HG03378 (cell line): ENCODE results near the gene SAMD4A.

Source experiments
- ATAC-seq: cut with Tn5 transposase; IDR thresholded peaks from one replicate; pipeline ENCODE4 v1.9.1; 2021; ENCODE audit warnings: mild to moderate bottlenecking, moderate library complexity; ENCODE audit not compliant: unreplicated experiment

SAMD4A gene, protein sequence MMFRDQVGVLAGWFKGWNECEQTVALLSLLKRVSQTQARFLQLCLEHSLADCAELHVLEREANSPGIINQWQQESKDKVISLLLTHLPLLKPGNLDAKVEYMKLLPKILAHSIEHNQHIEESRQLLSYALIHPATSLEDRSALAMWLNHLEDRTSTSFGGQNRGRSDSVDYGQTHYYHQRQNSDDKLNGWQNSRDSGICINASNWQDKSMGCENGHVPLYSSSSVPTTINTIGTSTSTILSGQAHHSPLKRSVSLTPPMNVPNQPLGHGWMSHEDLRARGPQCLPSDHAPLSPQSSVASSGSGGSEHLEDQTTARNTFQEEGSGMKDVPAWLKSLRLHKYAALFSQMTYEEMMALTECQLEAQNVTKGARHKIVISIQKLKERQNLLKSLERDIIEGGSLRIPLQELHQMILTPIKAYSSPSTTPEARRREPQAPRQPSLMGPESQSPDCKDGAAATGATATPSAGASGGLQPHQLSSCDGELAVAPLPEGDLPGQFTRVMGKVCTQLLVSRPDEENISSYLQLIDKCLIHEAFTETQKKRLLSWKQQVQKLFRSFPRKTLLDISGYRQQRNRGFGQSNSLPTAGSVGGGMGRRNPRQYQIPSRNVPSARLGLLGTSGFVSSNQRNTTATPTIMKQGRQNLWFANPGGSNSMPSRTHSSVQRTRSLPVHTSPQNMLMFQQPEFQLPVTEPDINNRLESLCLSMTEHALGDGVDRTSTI

DNA sequence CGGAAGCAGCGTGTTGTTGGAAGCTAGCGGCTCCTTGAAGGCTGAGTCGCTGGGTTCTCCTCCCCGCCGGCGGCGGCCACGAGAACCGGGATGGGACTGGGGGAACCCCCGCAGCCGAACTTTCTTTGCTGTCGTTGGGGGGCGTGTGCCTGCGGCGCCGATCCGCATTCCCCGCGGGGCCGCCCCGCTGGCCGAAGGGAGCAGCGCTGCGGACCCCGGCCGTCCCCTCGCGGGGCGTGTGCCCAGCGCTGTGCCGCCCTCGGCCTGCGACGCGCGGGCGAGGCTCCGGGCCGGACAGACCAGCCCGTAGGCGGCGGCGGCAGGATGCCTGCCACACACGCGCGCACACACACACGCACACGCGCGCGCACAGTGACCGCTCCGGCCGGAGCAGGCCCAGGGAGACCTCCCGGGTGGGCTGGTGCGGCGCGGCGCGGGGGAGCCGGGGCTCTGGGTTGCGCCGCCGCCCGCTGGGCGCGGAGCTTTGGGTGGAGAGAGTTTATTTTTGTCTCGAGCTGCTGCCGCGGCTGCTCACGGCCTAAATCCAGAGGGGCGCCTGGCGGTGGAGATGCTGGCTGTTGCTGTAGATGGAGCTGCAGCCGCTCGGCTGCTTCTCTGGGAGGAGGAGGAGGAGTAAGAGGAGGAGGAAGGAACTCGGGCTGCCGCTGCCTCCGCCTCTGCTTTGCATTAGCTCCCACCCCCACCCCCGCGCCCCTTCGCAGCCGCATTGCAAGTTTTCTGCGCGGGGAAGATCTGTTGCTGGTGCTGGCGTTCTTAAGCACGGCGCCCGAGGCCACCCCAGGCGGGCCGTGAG is at the start of gene SAMD4A:
TSS of gene SAMD4A (plus strand) at position 719 of the 814 bp plus-strand sequence. CDS start 789 bp downstream, outside the sequence.
- ATAC-seq, result peak; percentile 38

DNA sequence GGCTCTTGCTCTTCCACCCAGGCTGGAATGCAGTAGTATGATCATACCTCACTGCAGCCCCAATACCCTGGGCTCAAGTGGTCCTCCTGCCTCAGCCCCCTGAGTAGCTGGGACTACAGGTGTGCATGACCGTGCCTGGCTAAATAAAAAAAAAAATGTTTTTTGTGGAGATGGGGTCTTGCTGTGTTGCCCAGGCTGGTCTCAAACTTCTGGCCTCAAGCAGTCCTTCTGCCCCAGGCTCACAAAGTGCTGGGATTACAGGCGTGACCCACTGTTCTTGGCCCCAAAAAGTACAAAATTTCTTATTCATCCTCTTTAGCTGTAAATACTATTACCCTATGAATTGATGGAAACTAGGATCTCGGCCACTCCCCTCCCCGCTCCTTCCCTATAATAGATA is 42.5 kb upstream of the SAMD4A start:
- no peak for ATAC-seq

- ATAC-seq, result no peak
Observed at GRCh38 chr14:54528973-54529372, 38.0 kb upstream of the SAMD4A start.

GRCh38 chr14:54529811-54530210 is 37.1 kb upstream of the SAMD4A start:
- no peak for ATAC-seq

GRCh38 chr14:54532111-54533012 is 34.6 kb upstream of the SAMD4A start:
- peak; percentile 91 for ATAC-seq

DNA sequence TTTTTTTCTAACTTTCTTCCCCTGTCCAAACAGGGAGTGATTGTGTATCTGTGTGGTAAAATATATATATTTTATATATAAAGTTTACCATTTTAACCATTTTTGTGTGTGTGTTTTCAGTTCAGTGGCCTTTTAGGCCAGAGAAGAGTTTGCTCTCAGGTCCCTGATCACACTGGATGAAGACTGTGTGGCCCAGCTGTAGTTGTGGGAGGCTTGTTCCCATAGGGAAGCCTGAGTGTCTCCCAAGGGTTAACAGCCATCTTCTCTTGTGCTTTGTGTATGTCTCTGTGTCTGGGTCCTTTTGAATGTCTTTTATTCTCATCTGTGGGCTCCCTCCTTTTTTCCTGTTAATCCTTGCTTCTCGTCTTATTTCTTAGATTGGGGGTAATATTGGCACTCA is 33.8 kb upstream of the SAMD4A start:
- no peak for ATAC-seq

DNA sequence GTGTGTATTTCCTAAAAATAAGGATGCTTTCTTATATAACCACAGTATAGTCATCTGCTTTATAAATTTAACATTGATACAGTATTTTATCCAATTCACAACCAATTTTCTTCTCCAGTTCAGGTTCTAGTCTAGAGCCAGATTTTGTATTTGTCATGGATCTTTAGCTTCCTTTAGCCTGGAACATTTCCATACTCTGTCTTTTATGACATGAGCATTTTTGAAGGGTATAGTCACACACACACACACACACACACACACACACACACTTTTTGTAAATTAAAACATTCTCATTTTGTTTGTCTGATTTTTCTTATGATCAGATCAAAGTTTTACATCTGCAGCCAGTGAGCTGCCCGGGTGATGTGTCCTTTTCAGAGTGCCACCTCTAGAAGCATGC is 31.8 kb upstream of the SAMD4A start:
- no peak for ATAC-seq

DNA sequence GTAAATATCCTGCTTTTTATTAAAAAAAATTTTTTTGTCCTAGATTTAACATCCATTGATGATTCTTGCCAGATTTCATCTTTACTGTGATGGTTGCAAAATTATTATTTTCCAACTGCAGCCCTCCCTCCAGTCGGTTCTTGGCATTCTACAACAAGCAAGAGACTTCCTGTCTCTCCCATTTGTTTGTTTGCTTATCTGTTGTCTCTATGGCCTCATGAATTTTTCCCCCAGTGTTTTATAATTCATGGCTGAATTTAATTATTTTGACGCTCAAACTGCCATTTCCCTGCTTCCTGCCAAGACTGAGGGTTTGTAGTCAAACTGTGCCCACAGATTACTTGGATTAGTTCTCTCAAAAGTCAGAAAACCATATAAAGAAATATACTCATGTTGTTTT is 31.3 kb upstream of the SAMD4A start:
- no peak for ATAC-seq

DNA sequence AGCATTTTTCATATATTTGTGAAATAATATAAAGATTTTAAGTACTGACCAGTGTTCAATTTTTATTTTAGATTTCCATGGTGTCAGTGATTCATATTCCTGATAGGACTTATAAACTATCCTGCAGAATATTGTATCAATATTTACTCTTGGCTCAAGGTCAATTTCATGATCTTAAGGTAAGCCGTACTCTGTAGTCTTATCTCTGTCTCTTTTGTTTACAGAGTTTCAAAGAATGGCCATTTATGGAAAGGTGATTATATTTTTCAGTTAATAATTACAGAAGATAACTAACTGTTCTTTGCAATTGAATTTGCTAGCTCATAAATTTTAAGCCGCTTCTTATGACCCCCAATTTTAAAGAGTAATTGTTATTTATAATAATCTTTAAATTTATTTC is 29.3 kb upstream of the SAMD4A start:
- no peak for ATAC-seq

DNA sequence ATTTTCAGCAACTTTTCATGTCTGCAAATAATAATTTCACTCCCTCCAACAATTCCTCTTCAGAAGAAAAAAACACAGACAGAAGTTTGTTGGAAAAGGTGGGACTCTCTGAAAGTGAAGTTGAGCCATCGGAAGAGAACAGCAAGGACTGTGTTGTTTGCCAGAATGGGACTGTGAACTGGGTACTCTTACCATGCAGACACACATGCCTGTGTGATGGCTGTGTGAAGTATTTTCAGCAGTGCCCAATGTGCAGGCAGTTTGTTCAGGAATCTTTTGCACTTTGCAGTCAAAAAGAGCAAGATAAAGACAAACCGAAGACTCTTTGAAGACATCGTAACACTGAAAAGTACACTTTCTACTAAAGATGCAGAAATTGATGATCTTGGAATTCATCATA is 28.9 kb upstream of the SAMD4A start:
- ATAC-seq, result no peak

- ATAC-seq, result no peak
Observed at GRCh38 chr14:54547583-54547982, 19.3 kb upstream of the SAMD4A start.

- ATAC-seq, result no peak
Observed at GRCh38 chr14:54548491-54548890, 18.4 kb upstream of the SAMD4A start.

- no peak for ATAC-seq
Observed at GRCh38 chr14:54549862-54550261, 17.1 kb upstream of the SAMD4A start.

- ATAC-seq, result no peak
Observed at GRCh38 chr14:54550514-54550913, 16.4 kb upstream of the SAMD4A start.

GRCh38 chr14:54554401-54554800 is 12.5 kb upstream of the SAMD4A start:
- ATAC-seq, result no peak

DNA sequence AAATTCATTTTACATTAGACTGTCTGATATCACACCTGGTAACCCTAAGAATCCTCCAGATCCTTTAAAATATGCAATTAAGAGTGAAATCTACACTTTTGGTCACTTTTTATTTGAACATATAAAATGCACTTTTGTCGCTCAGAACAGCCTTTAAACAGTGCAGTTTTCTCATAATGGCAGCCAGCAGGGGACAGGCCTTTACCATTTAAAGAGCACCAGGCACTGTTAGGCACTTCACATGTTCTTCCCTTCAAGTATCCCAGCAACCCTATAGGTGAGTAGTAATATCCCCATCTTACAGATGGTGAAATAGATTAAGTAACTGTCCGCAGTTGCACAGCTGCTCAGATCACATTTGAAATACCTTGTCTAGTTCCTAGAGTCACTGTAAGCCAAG is 11.3 kb upstream of the SAMD4A start:
- no peak for ATAC-seq

GRCh38 chr14:54556535-54556934 is 10.4 kb upstream of the SAMD4A start:
- ATAC-seq, result no peak

GRCh38 chr14:54562334-54562733 is 4.6 kb upstream of the SAMD4A start:
- no peak for ATAC-seq

- no peak for ATAC-seq
Observed at GRCh38 chr14:54564071-54564867, 2.7 kb upstream of the SAMD4A start.
